GM12892 (cell line): ENCODE data around the gene DNAJC5.
"Not testable (repeated sequence)": the region's sequence is repeated elsewhere in the genome, so short reads cannot be mapped to it uniquely, and the experiment has no call there.

Experiments used
- DNase-seq: peaks from one replicate; pipeline ENCODE4 v3.0.0; 2011; ENCODE audit not compliant: insufficient read length
- FAIRE-seq: peaks from 2 replicates; lab custom pipeline; 2011; peaks lifted over from hg19 to GRCh38; lab: Jason Lieb, UNC
- POLR2A ChIP-seq: IDR thresholded peaks from 2 replicates; pipeline ENCODE4 v1.6.1; 2011; ENCODE audit warnings: low read depth, low read length, control low read depth
- POLR2AphosphoS5 ChIP-seq: IDR thresholded peaks from 2 replicates; pipeline ENCODE4 v1.6.1; 2011; ENCODE audit warnings: low read depth, low read length, control low read depth
- TAF1 ChIP-seq: IDR thresholded peaks from 2 replicates; pipeline ENCODE4 v1.6.1; 2011; ENCODE audit warnings: low read depth, mild to moderate bottlenecking, control low read depth, low read length, borderline replicate concordance

The DNAJC5 gene

DNA sequence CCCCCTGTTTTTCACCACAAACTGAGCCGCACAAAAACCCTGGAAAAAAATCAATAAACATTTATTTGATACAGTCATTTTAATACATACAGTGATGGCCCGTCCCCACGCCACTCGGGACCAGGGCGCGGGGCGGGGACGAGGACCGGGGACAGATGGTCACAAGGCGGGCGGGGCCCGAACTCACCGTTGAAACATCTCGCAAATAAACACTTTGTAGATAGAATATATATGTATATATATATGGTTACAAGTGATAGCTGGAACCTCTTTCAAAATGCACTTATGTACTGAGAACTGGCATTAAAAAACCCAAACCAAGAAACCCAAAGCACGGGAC, 61.7 kb downstream of the DNAJC5 start:
- TF ChIP-seq POLR2AphosphoS5 (no peak), POLR2A (no peak), TAF1 (no peak)
- DNase-seq = no peak
- no peak for FAIRE-seq

- peak; percentile 76 for DNase-seq
- no peak for TF ChIP-seq TAF1
- TF ChIP-seq POLR2AphosphoS5 = no peak
- TF ChIP-seq POLR2A = no peak
- FAIRE-seq = no peak
These were observed 62.2 kb downstream of the DNAJC5 start for GRCh38 chr20:63957004-63957689.

DNA sequence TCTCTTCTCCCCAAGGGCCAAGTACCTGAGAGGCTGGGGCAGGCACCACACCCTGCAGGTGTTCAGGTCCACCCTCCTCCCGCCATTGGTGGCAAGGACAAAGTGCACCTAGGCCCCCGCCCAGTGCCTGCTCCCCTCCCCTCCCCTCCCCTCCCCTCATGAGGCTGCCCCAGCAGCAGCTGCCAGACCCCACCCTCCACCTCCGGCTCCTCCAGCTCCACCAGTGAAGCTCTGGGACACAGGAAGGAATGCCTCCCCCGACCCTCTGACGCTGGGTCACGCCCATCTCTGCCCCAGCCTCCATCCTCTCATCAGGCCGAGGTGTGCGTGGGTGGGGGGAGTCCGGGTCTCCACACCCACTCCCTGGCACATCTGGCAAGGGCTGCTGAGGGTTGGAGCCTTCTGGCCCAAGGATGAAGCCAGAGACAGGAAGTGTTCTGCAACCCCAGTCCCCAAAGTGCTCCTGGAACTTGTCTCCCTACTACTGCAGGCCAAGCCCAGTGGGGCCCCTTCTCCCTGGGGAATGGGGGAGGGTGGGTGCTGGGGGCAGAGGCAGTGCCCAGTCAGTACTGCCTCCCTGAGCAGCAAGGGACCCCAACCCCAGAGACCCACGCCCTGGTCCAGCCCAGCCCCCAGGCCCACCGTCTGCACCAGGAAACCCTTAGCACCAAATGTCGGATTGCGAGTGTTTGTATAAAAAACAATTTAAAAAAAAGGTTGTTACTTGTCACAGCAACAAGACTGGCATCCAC, 62.9 kb downstream of the DNAJC5 start:
- TF ChIP-seq TAF1 = no peak
- no peak; the same call in 1 of the 2 replicates for TF ChIP-seq POLR2A
- no peak for TF ChIP-seq POLR2AphosphoS5
- no peak for FAIRE-seq
- DNase-seq = no peak

- no peak for FAIRE-seq
- no peak for DNase-seq
- TF ChIP-seq POLR2A (no peak), TAF1 (no peak), POLR2AphosphoS5 (no peak)
These were observed 63.5 kb downstream of the DNAJC5 start for GRCh38 chr20:63958471-63958870.

DNA sequence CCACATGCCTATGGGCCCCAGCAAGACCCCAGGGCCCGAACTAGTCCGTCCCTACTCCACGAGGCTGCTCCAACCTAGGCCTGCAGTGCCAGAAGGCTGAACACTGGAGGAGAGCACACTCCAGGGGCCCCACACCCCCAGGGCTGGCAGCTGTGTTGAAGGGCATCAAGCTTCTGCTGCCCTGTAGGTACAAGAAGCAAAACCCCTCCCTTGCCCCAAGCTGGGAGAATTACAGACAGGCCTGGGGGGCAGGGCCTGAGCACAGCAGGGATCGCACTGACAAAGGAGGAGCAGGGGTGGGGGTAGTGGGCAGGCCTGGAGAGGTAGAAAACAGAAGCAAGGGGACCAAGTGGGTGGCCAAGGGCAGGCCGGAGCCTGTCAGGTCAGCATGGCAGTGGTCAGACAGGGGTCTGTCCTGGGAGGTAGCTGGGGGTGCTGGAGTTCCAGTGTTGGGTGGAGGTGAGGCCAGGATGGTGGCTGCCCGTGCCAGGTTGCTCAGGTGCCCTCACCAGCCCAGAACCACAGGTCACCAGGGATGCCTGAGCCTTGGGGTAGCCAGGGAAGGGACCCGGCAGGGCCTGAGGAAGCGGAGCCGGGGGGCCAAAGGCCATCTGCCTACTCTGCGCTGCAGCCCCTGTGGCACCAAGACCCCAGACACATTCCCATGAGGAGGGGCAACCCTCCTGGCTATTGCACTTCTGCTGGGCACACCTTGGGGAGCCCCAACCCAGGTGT, 64.2 kb downstream of the DNAJC5 start:
- FAIRE-seq (no peak), DNase-seq (no peak)
- TF ChIP-seq POLR2A (no peak), TAF1 (no peak), POLR2AphosphoS5 (no peak)

DNA sequence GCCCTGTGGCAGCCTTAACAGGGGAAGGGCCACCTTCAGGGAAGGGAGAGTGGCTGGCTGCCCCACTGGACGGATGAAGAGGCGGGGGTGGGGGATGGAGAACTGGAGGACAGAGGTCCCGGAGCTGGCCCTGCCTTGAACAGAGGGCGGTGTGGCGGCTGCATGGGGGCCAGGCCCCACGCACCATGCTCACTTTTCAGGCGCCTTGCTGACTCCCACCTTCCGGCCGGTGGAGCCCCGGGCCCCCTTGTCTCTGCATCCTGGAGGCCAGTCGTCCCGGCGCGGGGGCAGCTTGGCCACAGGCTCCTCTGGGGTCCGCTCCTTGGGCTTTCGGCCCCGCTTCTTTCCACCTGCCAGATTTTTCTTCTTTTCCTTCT, 64.8 kb downstream of the DNAJC5 start:
- no peak for DNase-seq
- FAIRE-seq = no peak
- no peak for TF ChIP-seq POLR2AphosphoS5
- no peak for TF ChIP-seq TAF1
- no peak for TF ChIP-seq POLR2A

DNA sequence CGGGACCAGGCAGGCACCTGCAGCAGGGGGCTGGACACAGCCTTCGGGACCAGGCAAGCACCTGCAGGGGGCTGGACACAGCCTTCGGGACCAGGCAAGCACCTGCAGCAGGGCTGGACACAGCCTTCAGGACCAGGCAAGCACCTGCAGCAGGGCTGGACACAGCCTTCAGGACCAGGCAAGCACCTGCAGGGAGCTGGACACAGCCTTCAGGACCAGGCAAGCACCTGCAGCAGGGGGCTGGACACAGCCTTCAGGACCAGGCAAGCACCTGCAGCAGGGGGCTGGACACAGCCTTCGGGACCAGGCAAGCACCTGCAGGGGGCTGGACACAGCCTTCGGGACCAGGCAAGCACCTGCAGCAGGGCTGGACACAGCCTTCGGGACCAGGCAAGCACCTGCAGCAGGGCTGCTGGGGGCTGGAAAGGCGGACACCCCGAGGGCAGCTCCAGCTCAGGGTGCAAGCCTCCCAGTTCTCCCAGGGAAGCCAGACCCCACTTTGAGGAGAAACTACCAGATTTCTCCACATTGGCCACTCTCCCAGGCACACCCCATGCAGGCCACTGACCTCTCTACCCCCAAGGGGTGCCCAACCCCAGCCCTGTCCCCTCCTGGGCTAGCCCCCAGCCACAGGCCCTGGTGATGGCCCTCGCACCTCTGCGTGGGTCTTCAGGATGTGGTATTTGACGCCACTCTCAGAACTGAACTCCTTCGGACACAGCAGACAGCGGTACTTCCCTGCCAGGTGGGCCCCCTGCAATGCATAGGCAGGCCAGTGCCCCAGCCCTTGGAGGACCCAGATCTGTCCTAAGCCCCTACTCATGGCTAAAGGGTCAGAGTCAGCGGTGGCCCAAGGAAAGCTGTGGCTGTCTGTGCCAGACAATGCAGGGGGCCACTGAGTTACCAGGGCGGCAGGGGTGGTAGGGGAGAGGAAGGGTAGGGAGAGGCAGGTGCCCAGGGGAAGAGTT, 66.0 kb downstream of the DNAJC5 start:
- not testable (repeated sequence) for FAIRE-seq, DNase-seq

- FAIRE-seq (no peak), DNase-seq (no peak)
- no peak for TF ChIP-seq POLR2A
- no peak for TF ChIP-seq POLR2AphosphoS5
- TF ChIP-seq TAF1 = no peak
These were observed 66.9 kb downstream of the DNAJC5 start for GRCh38 chr20:63961664-63962425.

GRCh38 chr20:63962426-63963347, 67.8 kb downstream of the DNAJC5 start:
- DNase-seq (no peak), FAIRE-seq (no peak)
- TF ChIP-seq TAF1 = no peak
- TF ChIP-seq POLR2AphosphoS5 = no peak
- no peak for TF ChIP-seq POLR2A

DNA sequence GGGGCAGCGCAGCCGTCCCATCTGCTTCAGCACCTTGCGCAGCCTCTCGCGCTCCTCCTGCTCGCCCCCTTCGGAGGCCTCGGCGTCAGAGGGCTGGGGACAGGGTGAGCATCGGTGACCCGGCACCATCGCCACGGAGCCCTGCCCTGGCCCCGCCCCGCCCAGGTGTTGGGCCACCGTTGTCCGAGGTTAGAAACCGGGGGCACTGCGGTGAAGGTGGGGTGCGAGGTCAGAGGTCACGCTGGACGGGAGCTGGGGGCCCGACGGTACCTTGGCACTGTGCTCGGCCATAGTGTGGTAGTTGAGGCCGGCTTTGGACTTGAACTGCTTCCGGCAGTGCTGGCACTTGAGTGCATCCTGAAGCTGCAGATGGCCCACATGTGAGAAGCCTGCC, 68.4 kb downstream of the DNAJC5 start:
- FAIRE-seq (no peak), DNase-seq (no peak)
- no peak for TF ChIP-seq TAF1
- no peak for TF ChIP-seq POLR2AphosphoS5
- TF ChIP-seq POLR2A = no peak
